BLaER1 treated with 17β-estradiol and CSF1 and Interleukin-3, amounts not matched to agents 10 nM and 100 nM (cell line): ENCODE results near the gene ADAMTS5.
A peak's percentile ranks its signal among the peaks of the same experiment; 100 is the strongest.

ENCODE experiments used
- H3K27ac ChIP-seq, 11 experiments: shearing (Covaris generic); formaldehyde crosslinking; 2 replicates each; pipeline ENCODE4 v1.8.1; 2022
- H3K27me3 ChIP-seq, 11 experiments: shearing (Covaris generic); formaldehyde crosslinking; 2 replicates each; pipeline ENCODE4 v1.8.1; 2022
- H3K36me3 ChIP-seq, 11 experiments: shearing (Covaris generic); formaldehyde crosslinking; 2 replicates each; pipeline ENCODE4 v1.8.1; 2022
- H3K4me1 ChIP-seq, 10 experiments: shearing (Covaris generic); formaldehyde crosslinking; 2 replicates each; pipeline ENCODE4 v1.8.1; 2022
- H3K4me2 ChIP-seq, 11 experiments: shearing (Covaris generic); formaldehyde crosslinking; 2 replicates each; pipeline ENCODE4 v1.8.1; 2022
- H3K4me3 ChIP-seq, 10 experiments: shearing (Covaris generic); formaldehyde crosslinking; 2 replicates each; pipeline ENCODE4 v1.8.1; 2022
- H3K9ac ChIP-seq, 11 experiments: shearing (Covaris generic); formaldehyde crosslinking; 2 replicates each; pipeline ENCODE4 v1.8.1; 2022
- H3K9me3 ChIP-seq, 11 experiments: shearing (Covaris generic); formaldehyde crosslinking; replicated peaks in 1 of 11; 2 replicates each; pipeline ENCODE4 v1.8.1; 2022
- H4K20me1 ChIP-seq, 11 experiments: shearing (Covaris generic); formaldehyde crosslinking; 2 replicates each; pipeline ENCODE4 v1.8.1; 2022
- Cebpa-rat ChIP-seq, 11 experiments: shearing (Covaris generic); IDR thresholded peaks; 2 replicates each; pipeline ENCODE4 v1.8.1; 2022

Gene ADAMTS5

DNA sequence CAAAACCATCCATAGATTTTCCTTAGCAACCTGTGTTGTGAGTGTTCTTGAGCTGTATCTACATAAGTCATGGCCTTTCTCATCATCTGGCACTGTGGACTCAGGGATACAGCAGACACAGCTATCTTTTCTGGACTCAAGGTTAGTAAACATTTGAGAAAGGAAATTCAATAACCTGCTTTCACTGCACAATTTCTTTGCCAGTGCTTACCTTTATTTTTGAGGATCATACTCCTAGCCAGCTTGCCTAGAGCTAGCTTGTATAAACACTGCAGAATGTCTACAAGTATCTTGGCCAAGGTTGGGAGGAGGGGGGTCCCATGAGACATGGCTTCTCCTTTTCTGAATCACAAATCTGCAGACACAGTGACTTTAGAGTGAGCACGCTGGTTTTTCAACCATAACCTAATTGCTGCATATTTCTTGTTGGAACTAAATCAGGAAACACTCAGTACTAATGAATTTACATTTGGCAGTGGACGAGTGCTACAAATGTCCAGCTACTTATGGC lies 27.2 kb downstream of the ADAMTS5 start:
- Histone ChIP-seq H3K27me3 (no peaks in the 10 kb centered on the region), H3K27ac (no peak overlapping the region), H3K4me3 (no peak overlapping the region), H3K4me1 (peaks cover 0 to 35% (median 27%) of the 10 kb centered on the region in 10 experiments; a peak in 16 of 20 replicates), H3K4me2 (peak overlapping the region in 10 of 11 experiments; percentile 13 to 53 (median 38); a peak in 13 of 22 replicates), H4K20me1 (no peaks in the 10 kb centered on the region), H3K9ac (no peak overlapping the region), H3K36me3 (no peaks in the 10 kb centered on the region), H3K9me3 (no peaks in the 10 kb centered on the region; a peak in 1 of 22 replicates)
- no peak for TF ChIP-seq Cebpa-rat (IDR thresholded peaks at IDR 0.05)

DNA sequence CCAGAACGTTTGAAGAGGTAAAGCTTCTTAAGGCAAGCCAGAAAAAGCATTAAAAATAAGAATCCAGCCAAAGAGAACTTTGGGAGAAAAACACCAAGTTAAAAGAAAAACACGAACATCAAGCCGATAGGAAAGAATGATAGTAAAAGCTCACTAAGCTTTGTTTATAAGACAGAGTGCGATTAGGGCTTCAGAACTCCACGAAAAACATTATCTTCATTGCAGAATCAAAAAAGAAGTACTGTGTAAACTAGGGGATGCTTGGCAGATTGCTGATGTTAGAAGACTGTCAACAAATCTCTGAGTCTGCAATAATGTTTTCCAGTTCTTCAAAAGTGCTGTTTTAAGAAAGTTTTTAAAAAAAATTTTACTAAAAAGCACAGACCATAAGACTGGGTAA lies 30.2 kb downstream of the ADAMTS5 start:
- H3K27ac ChIP-seq, result no peak overlapping the region
- no peaks in the 10 kb centered on the region for H4K20me1 ChIP-seq
- H3K9ac ChIP-seq, result no peak overlapping the region
- no peaks in the 10 kb centered on the region for H3K27me3 ChIP-seq
- no peaks in the 10 kb centered on the region for H3K9me3 ChIP-seq
- no peak overlapping the region for H3K4me3 ChIP-seq
- H3K4me1 ChIP-seq, result peaks cover 0 to 11% (median 9%) of the 10 kb centered on the region in 10 experiments; a peak in 15 of 20 replicates
- TF ChIP-seq Cebpa-rat (IDR thresholded peaks at IDR 0.05), result no peak
- no peak overlapping the region for H3K4me2 ChIP-seq
- H3K36me3 ChIP-seq, result no peaks in the 10 kb centered on the region

DNA sequence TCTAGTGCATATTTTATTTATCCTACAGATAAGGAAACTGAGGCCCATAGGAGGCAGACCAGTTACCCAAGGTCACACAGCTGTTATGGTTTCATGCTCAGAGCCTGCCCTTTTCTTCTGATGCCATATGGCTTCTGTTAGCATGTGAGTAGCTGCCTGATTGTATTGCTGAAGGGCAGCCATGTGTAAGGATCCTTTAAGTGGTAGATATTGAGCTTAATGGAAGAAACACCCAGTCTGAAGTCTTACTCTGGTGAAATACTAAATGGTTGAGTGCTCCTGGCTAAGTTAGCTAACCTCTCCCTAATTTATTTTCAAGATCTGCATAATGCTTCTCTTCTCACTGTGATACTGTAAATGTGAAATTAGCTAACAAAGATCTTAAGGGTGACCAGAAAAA lies 30.9 kb downstream of the ADAMTS5 start:
- Histone ChIP-seq H3K27me3 (no peaks in the 10 kb centered on the region), H3K9me3 (no peaks in the 10 kb centered on the region), H3K27ac (no peak overlapping the region), H3K4me3 (no peak overlapping the region), H3K4me1 (peaks cover 0 to 11% (median 9%) of the 10 kb centered on the region in 10 experiments; a peak in 15 of 20 replicates), H3K36me3 (no peaks in the 10 kb centered on the region), H3K9ac (no peak overlapping the region), H3K4me2 (no peak overlapping the region), H4K20me1 (no peaks in the 10 kb centered on the region)
- TF ChIP-seq Cebpa-rat (IDR thresholded peaks at IDR 0.05), result no peak

DNA sequence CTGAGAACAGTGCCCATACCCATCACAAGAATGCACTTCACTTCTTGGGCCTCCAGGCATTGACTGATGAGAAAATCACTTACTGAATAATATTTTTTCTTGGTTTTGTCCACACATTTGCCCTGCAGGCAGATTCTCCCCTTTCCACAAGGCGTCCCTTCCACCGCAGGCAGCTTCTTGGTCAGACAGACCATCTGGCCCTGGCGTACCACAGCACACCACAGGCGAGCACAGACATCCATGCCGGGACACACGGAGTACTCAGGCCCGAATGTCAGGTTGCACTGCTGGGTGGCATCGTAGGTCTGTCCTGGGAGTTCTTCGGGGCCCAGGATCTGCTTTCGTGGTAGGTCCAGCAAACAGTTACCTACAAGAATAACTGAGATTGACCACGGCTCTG lies 32.5 kb downstream of the ADAMTS5 start:
- Histone ChIP-seq H3K4me1 (peaks cover 0 to 2% (median under 1%) of the 10 kb centered on the region in 10 experiments; a peak in 13 of 20 replicates), H3K9ac (no peak overlapping the region), H3K4me2 (no peak overlapping the region), H3K36me3 (no peaks in the 10 kb centered on the region), H3K4me3 (no peak overlapping the region), H3K27me3 (no peaks in the 10 kb centered on the region), H3K9me3 (no peaks in the 10 kb centered on the region), H3K27ac (no peak overlapping the region), H4K20me1 (no peaks in the 10 kb centered on the region)
- no peak for TF ChIP-seq Cebpa-rat (IDR thresholded peaks at IDR 0.05)

DNA sequence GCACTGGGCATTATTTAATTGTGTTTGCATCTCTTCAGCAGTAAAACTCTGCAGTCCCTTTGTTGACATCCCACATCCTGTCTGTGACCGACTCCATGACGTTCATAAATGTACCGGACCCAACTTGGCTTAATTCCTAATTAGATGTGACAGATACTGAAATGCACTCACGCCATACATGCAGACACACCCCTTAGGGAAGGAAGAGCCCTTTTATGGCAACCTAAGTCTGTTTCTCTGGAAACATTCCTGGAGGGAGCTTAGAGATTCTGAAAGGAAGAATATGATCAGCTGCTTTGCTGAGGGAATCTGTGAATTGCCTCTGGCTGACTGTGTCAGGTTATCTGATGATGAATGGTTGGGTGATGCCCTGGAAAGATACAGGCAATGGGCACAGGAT lies 33.4 kb downstream of the ADAMTS5 start:
- Histone ChIP-seq H3K4me2 (no peak overlapping the region), H3K4me1 (no peaks in the 10 kb centered on the region), H3K9ac (no peak overlapping the region), H3K4me3 (no peak overlapping the region), H4K20me1 (no peaks in the 10 kb centered on the region), H3K9me3 (no peaks in the 10 kb centered on the region), H3K27ac (no peak overlapping the region), H3K36me3 (no peaks in the 10 kb centered on the region), H3K27me3 (no peaks in the 10 kb centered on the region)
- no peak for TF ChIP-seq Cebpa-rat (IDR thresholded peaks at IDR 0.05)

DNA sequence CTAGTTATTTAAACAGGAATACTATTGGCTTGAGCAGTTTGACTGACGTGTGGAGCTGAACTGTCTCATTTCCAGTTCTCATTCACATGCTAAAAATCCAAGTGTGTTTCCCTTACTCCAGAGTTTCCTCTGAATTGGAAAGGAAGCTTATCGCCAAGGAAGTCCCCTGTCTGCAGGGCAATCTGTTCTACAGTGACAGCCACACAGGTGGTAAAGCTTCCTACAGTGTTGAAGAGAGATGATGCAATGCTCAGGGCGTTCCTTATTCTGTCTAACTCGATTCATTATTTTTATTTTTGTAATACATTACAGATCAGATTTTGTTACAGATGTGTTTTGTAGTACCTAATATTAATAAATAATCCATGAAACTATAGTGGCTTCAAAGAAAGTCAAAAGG lies 41.3 kb downstream of the ADAMTS5 start:
- H3K36me3 ChIP-seq, result no peaks in the 10 kb centered on the region
- no peak overlapping the region for H3K9ac ChIP-seq
- H3K27ac ChIP-seq, result no peak overlapping the region
- H3K9me3 ChIP-seq, result peaks cover 0 to 8% (median 0%) of the 10 kb centered on the region in 11 experiments; a peak in 1 of 22 replicates
- H3K27me3 ChIP-seq, result no peaks in the 10 kb centered on the region
- TF ChIP-seq Cebpa-rat (IDR thresholded peaks at IDR 0.05), result no peak
- H4K20me1 ChIP-seq, result no peaks in the 10 kb centered on the region
- H3K4me2 ChIP-seq, result no peak overlapping the region
- H3K4me1 ChIP-seq, result peaks cover 0 to 10% (median 5%) of the 10 kb centered on the region in 10 experiments; a peak in 8 of 20 replicates
- H3K4me3 ChIP-seq, result no peak overlapping the region

DNA sequence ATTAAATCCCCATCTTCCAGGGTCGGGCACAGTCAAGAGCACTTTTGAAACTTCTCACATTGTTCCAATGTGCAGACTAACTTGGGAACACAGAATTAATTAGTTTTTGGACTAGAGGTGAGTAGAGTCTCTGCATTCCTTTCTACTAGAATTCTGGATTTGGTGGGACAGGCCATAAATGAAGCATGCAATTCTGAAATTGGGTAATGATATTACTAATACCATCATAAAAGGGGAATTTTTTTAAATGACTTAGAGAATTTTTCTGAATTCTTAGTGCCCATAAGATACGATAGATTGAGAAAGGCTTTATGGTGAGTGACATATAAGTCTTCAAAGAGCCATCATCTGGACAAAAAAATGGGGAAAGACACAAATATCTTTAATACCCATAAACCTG lies 41.8 kb downstream of the ADAMTS5 start:
- no peak for TF ChIP-seq Cebpa-rat (IDR thresholded peaks at IDR 0.05)
- Histone ChIP-seq H3K4me2 (no peak overlapping the region), H3K27me3 (no peaks in the 10 kb centered on the region), H3K9me3 (peaks cover 0 to 8% (median 0%) of the 10 kb centered on the region in 11 experiments; a peak in 1 of 22 replicates), H3K36me3 (no peaks in the 10 kb centered on the region), H3K9ac (no peak overlapping the region), H3K4me3 (no peak overlapping the region), H3K4me1 (peaks cover 0 to 10% (median 5%) of the 10 kb centered on the region in 10 experiments; a peak in 8 of 20 replicates), H4K20me1 (no peaks in the 10 kb centered on the region), H3K27ac (no peak overlapping the region)

DNA sequence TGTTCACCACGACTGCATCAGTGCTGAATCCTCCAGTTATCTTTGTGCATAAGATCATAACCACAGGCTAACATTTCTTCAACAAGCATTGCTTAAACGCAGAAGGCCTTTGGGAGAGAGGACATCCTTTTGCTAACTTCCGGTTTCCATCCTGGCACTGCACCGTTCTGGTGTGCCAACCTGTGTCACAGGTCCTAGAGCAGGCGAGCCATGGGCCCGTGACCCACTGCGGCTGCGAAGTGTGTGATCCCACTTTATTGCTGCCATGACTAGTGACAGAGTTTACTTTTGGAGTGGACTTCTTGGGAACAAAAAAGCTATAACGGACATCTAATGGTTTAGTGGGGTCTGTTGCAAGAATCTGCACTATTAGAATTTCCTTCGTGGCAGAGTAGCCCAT lies 42.9 kb downstream of the ADAMTS5 start:
- Histone ChIP-seq H3K27ac (no peak overlapping the region), H3K36me3 (no peaks in the 10 kb centered on the region), H3K4me1 (peaks cover 0 to 10% (median 5%) of the 10 kb centered on the region in 10 experiments; a peak in 8 of 20 replicates), H3K4me2 (peak overlapping the region in 5 of 11 experiments; percentile 4 to 30 (median 8); a peak in 5 of 22 replicates), H3K9me3 (peaks cover 0 to 8% (median 0%) of the 10 kb centered on the region in 11 experiments; a peak in 1 of 22 replicates), H3K9ac (no peak overlapping the region), H3K4me3 (no peak overlapping the region), H3K27me3 (no peaks in the 10 kb centered on the region), H4K20me1 (no peaks in the 10 kb centered on the region)
- no peak for TF ChIP-seq Cebpa-rat (IDR thresholded peaks at IDR 0.05)

DNA sequence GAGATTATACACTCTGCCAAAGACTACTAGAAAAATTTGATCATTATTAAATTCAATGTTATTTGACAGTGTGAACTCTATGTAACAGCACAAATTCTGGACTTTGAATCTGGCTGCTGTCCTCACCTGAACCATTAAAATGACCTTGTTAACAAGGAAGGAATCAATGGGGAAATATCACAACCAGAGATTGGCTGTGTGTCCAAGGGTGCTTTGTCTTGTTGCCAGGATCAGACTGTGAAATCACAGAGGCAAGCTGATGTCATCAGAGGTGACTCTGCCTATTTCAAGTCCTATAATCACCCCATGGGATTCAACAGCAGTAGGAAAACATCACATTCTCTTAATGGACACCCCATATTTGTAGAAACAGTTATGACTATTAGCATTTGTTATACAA lies 46.8 kb downstream of the ADAMTS5 start:
- H3K27ac ChIP-seq, result no peak overlapping the region
- no peak overlapping the region for H3K4me2 ChIP-seq
- H4K20me1 ChIP-seq, result no peaks in the 10 kb centered on the region
- H3K4me1 ChIP-seq, result peaks cover 0 to 11% (median 5%) of the 10 kb centered on the region in 10 experiments; a peak in 8 of 20 replicates
- no peak overlapping the region for H3K4me3 ChIP-seq
- H3K9me3 ChIP-seq, result peaks cover 0 to 8% (median 0%) of the 10 kb centered on the region in 11 experiments; a peak in 1 of 22 replicates
- TF ChIP-seq Cebpa-rat (IDR thresholded peaks at IDR 0.05), result no peak
- no peaks in the 10 kb centered on the region for H3K36me3 ChIP-seq
- no peaks in the 10 kb centered on the region for H3K27me3 ChIP-seq
- H3K9ac ChIP-seq, result no peak overlapping the region
